COLO829 (cell line): Measurements from ENCODE around the gene GOLGA8N.
A peak's percentile ranks its signal among the peaks of the same experiment; 100 is the strongest.
"Not testable (repeated sequence)": the region's sequence is repeated elsewhere in the genome, so short reads cannot be mapped to it uniquely, and the experiment has no call there.

Source experiments
- DNase-seq: peaks from one replicate; pipeline ENCODE4 v3.0.0; 2012; ENCODE audit warnings: low spot score

Gene GOLGA8N

DNA sequence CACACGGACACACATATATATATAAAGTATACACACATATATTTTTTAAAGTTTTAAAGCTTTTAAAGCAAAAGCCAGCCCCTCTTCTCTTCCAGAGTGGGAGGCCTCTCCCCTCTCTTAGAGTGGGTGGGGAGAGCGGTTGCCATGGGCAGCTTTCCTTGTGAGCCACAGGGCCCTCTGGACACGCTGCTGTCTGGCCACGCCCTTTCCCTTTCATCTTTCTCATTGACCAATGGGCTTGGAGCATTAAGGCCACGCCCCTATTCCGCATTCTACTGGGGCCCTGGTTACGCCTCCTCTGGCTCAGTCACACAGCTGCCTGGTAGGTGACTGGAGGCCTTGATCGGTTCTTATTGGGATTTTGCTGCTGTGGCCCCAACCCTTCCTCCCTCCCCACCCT lies at the start of gene GOLGA8N:
TSS of gene GOLGA8N (plus strand) at position 306 of the 400 bp plus-strand sequence.
- DNase-seq = not testable (repeated sequence)

GRCh38 chr15:32543456-32543855 lies 49.8 kb upstream of the GOLGA8N start:
- not testable (repeated sequence) for DNase-seq

DNA sequence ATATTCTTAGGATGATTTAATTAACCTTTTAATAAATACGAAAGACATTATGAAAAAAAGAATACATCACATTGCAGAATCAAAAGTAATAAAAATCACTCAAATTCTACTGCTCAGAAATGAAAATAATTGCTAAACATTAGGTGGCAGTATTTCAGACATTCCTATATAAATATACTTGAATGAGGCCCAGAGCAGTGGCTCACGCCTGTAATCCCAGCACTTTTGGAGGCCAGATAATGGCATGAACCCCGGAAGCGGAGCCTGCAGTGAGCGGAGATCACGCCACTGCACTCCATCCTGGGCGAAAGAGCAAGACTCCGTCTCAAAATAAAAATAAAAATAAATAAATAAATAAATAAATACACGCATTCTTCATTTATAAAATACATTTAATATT lies 48.1 kb upstream of the GOLGA8N start:
- DNase-seq = not testable (repeated sequence)

- not testable (repeated sequence) for DNase-seq
Measured at GRCh38 chr15:32554587-32554986, 38.7 kb upstream of the GOLGA8N start.

DNA sequence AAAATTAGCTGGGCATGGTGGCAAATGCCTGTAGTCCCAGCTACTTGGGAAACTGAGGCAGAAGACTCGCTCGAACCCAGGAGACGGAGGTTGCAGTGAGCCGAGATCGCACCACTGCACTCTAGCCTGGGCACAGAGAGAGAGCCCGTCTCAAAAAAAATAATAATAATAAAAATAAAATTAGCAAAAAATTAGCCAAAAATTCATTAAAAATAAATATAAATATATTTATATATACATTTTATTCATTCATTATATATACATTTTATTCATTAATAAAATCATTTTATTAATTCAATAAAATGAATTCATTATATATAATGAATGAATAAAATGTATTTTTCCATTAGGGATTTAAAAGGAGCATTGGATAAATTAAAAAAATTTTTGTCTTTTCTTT lies 31.1 kb upstream of the GOLGA8N start:
- DNase-seq = not testable (repeated sequence)

DNA sequence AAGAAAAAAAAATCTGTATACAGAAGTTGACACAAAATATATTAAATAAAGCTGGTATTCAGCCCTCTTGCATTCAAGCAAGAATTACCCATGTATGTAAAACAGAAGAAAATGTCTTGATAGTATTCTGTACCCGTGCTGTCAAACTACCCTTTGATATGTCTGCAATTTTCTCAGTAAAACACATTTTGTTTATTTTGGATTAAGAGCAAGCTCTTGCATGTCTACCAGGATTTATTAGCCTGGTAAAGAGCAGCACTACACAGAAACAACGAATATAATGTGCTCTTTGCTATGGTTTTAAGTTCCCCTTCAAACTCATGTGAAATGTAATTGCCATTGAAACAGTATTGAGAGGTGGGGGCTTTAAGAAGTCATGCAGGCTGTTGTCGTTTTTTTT lies 24.3 kb upstream of the GOLGA8N start:
- not testable (repeated sequence) for DNase-seq

- not testable (repeated sequence) for DNase-seq
Measured at GRCh38 chr15:32578482-32578881, 14.8 kb upstream of the GOLGA8N start.

DNA sequence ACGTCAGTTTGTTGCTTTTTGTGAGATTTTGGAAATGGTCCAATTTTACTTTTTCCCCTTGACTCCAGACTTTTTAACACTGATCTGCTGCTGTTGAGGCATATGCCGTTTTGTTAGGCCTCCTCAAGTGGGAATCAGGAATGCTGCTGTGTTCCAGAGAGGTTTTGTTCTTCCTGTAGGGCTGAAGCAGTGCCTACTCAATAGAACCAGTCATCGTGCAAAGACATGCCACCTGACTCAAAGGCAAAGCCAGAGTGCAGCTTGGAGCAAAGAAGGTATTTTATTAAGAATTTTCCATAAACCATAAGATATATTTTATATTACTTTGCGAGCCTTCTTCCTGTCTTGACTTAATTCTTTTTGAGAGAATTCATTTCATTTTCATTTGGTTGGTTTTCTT lies 7.4 kb upstream of the GOLGA8N start:
- DNase-seq = not testable (repeated sequence)

DNA sequence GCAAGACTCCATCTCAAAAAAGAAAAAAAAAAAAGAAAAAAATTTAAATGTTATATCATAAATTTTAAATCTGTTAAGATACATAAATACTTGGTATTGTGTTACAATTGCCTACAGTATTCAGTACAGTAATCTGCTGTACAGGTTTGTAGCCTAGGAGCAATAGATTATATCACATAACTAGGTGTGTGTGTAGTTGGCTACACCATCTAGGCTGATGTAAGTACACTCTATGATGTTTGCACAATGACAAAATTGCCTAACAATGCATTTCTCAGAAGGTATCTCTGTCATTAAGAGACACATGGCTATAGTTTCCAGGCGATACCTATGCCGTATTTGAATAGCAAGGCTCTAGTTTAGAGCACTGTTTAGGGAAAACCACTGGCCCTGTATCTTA lies 16.3 kb downstream of the GOLGA8N start:
- DNase-seq = not testable (repeated sequence)

DNA sequence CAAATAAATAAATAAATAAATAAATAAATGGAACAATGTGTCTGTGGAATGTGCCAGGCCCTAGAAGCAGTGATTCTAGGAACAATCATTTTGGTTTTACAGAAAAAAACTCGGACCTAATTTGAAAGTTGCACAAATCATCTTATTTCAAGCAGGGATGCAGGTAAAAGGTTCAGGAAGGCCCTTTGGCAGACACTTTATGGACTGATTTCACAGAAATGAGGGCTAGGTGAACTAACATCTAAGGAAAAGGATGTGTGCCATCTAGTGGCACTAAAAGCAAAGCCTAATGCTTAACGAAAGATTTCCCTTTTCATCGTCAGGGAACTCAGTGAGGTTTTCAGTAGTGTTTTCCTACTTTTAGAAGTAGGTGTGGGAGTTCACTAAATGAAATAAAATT lies 17.5 kb downstream of the GOLGA8N start:
- not testable (repeated sequence) for DNase-seq

DNA sequence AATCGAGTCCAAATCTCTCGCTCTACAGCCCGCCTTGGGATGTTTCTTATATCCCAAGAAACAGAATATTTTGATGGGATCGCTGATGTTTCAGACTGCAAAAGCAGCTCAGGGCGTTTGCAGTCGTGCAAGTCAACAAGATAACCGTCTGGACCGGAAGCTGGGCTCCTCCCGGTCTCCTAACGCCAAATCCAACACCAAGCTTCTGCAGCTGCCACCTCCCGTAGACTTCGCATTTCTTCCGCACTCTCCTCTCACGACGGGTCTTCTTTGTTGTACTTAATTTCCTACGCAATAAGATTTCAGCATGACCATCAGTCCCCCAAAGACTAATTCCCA lies 21.4 kb downstream of the GOLGA8N start:
- DNase-seq = not testable (repeated sequence)

DNA sequence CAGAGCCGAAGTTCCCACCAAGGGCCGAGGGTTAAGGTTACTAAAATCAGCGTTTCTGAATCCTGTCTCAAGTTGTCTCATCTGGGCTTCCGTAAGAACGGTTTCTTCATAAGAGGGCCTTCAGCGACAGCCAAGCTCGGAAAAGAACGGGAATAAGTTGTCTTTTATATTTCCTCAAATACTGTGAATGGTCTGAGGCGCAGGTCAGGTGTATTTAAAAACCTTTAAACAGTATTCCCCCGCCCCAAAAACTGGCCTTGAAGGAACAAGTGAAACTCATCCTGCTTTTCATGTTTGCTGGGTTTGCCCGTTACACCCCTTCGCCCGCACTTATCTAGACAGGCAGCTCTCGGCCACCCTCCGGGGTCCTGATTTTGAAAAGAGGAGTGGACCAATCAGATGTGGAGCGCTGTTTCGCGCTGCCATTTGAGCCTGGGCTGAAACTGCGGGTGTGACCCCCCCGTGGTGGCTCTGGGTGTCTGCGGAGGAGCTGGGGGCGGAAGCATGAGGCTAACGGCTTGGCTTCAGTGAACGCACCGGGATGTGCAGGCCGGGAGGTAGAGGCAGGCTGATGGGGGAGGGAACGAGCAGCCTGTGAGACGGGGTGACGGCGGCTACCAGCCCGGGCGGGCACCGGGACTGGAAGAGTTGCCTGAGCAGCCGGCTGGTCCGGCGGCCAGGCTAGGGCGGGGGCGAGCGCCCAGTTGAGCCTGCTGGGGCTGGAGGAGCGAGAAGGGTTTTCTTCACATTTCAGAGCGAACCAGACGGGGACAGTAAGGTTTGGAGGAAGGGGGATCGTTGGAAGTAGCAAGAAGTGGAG lies 22.0 kb downstream of the GOLGA8N start, which contains the start of gene ARHGAP11A:
TSS of gene ARHGAP11A (plus strand) at position 454 of the 820 bp plus-strand sequence. CDS start 708 bp downstream, outside the sequence.
- peak; percentile 43 for DNase-seq

DNA sequence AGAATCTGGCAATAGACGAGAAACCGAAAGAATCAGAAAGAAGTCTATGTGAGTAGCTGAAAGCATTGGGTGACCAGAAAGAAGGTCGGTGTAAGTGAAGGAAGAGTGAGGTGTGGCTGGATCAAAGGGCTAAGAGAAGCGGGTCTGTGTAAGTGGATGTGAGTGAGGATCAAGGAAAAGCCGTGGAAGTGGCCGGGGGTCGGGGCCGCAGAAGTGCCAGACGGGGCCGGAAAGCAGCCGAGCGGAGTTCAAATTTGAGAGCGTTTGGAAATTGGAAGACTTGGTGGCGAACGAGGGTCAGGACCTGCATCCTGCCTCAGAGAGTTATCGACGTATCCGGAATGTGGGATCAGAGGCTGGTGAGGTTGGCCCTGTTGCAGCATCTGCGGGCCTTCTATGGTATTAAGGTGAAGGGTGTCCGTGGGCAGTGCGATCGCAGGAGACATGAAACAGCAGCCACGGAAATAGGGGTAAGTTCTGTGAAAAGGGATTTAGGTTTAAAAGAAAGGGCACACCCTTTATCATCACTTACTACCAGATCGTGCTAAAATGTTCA lies 22.7 kb downstream of the GOLGA8N start:
- not testable (repeated sequence) for DNase-seq

GRCh38 chr15:32636410-32636809 lies 43.2 kb downstream of the GOLGA8N start:
- DNase-seq = no peak

- DNase-seq = no peak
Measured at GRCh38 chr15:32636908-32637567, 43.8 kb downstream of the GOLGA8N start.

DNA sequence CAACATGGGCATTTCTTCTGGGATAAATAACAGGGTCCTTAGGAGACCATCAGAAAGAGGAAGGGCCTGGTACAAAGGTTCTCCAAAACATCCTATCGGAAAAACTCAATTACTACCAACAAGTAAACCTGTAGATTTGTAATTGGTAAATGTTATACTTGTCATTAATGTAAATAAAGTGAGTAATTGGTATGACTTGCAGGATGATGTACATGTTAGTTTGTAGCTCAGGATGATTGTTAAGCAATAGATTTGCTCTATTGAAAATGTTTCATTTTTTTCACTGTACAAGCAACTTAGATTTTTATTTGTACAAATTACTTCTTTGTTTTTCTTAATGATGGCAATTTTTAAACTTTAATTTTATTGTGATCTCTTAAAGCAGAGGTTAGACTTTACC lies 44.4 kb downstream of the GOLGA8N start:
- DNase-seq = no peak

GRCh38 chr15:32641517-32642059 lies 48.3 kb downstream of the GOLGA8N start, which contains the start of gene SCG5:
TSS of gene SCG5 (plus strand) at chr15:32641710. CDS start at chr15:32643593, 1,883 bp downstream.
- DNase-seq = no peak

DNA sequence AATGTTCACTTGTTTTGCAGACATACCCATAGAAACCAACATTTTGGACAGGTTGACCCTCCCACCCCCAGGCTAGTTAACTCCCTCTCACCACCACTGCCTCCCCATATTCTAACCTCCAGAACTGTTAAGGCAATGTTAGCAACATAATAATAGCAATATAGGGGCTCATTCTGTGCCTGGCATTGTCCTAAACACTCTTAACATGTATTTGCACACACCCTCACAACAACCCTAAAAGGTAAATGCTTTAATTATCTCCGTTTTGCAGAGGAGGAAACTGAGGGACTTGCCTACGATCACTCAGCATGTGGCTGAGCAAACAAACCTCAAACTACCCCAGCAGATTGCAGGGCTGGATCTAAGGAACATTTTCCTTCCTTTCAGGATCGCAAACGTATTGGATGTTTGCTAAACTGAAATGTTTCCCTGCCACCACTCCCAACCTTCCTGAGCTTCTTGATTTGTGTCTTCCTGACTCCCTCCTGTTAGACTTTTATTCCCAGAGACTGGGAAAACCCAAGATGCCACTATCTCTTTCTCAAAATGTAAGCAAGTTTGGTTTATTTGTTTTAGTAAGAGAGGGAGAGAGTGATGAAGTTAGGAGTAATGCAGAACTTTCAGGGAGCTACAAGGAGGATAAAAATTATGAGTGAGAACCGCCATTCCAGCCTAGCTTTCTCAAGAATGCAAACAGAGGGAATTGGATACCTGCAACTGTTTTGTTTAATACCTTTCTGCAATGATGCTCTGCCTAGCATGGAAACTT lies 49.6 kb downstream of the GOLGA8N start:
- no peak for DNase-seq

DNA sequence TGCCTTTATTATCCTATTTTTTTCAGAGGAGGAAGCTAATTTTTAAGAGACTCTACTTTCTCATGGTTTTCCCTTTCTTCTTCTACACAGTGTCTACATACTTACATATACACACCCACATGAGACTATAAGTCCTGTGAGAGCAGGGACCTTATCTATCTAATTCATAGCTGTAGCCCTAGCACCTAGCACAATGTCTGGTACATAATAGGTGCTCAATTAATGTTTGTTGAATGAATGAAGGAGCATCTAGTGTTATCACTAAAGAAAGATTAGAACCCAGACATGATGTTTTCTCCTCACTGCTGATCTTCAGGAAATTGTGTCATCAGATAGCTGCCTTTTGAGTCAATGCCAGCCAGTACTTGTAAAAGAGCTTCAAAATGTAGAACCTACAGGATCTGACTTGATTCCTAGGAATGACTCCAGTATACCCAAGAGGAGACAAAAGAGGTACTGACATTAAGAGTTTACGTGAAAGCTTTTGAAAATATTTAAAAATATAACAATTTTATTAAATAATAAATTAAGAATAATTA lies 50.7 kb downstream of the GOLGA8N start:
- DNase-seq = no peak

DNA sequence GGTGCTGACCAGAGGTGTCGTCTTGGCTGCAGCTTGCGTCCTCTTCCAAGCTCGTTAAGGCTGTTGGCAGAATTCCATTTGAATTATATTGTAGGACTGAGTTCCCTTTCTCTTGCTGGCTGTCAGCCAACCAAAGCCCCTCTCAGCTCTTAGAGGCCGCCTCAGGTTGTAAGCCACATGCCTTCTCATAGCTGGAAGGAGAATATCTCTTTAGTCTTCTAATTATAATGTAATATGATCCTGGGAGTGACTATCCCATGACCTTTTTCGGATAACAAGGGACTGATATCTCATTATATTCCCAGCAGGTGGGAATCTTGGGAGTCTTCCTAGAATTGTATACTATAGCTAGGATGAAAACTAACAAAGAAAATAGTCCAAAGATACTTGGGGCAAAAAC lies 53.0 kb downstream of the GOLGA8N start:
- DNase-seq = no peak

DNA sequence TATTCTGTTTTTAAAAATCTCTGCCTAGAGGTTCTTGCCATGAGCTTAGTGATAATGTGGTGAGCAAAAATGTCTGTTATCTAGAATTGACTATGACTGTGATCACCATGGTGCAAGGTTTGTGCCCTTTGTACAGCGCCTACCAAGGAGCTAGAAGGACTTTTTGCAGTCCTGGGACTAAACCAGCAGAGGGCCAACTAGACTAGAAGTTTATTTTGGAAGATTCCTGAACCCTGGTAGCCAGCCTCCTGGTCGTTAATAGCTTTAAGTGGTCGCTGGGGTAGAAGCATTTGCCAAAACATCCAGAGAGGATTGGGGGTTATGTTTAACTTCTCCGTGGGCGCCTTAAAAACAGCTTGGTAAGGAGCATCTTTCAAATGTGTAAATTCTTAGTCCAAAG lies 56.1 kb downstream of the GOLGA8N start:
- no peak for DNase-seq
